Osteoblast (primary cell): ENCODE data around the gene LRRC45. TPM values are rescaled to one million over a fixed set of nuclear protein-coding genes. Genes with fewer than 3 reads are reported as not detected.

Experiments used
- DNase-seq: peaks from one replicate; pipeline ENCODE4 v3.0.0; 2011; ENCODE audit warnings: low spot score, mixed read lengths; ENCODE audit not compliant: insufficient read length; ENCODE audit errors: missing footprints
- H2AFZ ChIP-seq: 2 replicates; pipeline ENCODE4 v1.6.0; 2011; ENCODE audit warnings: mild to moderate bottlenecking, low read length
- H3K27ac ChIP-seq: 2 replicates; pipeline ENCODE4 v1.5.1; 2011; ENCODE audit warnings: mild to moderate bottlenecking, low read depth, low read length, moderate library complexity
- H3K27me3 ChIP-seq: 2 replicates; pipeline ENCODE4 v1.6.0; 2012; ENCODE audit warnings: mild to moderate bottlenecking, control low read depth, inconsistent platforms, low read length, moderate library complexity; ENCODE audit not compliant: insufficient read depth
- H3K36me3 ChIP-seq: 2 replicates; pipeline ENCODE4 v1.5.1; 2011; ENCODE audit warnings: mild to moderate bottlenecking, low read length, control low read depth, moderate library complexity; ENCODE audit not compliant: insufficient read depth
- H3K4me1 ChIP-seq: 2 replicates; pipeline ENCODE4 v1.5.1; 2011; ENCODE audit warnings: mild to moderate bottlenecking, low read length, control low read depth, moderate library complexity; ENCODE audit not compliant: insufficient read depth
- H3K4me2 ChIP-seq: 2 replicates; pipeline ENCODE4 v1.6.0; 2011; ENCODE audit warnings: mild to moderate bottlenecking, low read length; ENCODE audit not compliant: insufficient read depth
- H3K4me3 ChIP-seq: fragments of 200-600 bp; sonication (generic); 3 replicates; pipeline ENCODE4 v1.5.1; 2012; ENCODE audit warnings: mild to moderate bottlenecking, low read length, inconsistent platforms; ENCODE audit not compliant: insufficient read depth
- H3K79me2 ChIP-seq: 2 replicates; pipeline ENCODE4 v1.6.0; 2012; ENCODE audit warnings: mild to moderate bottlenecking, low read length, control low read depth, inconsistent platforms; ENCODE audit not compliant: insufficient read depth
- H3K9me3 ChIP-seq: 2 replicates; pipeline ENCODE4 v1.5.1; 2011; ENCODE audit warnings: low read depth, low read length, control low read depth
- H4K20me1 ChIP-seq: 2 replicates; pipeline ENCODE4 v1.6.0; 2012; ENCODE audit warnings: mild to moderate bottlenecking, low read length, control low read depth; ENCODE audit not compliant: insufficient read depth
- CTCF ChIP-seq: IDR thresholded peaks from 2 replicates; pipeline ENCODE4 v1.5.1; 2011; ENCODE audit warnings: mild to moderate bottlenecking, low read depth, low read length, moderate library complexity; ENCODE audit errors: extremely low read depth
- total RNA-seq: library from RNA; depleted of rRNA; stranded (reverse); fragments of >200 nt; gene quantifications from 2 replicates; pipeline ENCODE4 v1.2.3, GENCODE V29; 2012

Gene LRRC45
- total RNA-seq, 1 donor = 13.4 TPM

DNA sequence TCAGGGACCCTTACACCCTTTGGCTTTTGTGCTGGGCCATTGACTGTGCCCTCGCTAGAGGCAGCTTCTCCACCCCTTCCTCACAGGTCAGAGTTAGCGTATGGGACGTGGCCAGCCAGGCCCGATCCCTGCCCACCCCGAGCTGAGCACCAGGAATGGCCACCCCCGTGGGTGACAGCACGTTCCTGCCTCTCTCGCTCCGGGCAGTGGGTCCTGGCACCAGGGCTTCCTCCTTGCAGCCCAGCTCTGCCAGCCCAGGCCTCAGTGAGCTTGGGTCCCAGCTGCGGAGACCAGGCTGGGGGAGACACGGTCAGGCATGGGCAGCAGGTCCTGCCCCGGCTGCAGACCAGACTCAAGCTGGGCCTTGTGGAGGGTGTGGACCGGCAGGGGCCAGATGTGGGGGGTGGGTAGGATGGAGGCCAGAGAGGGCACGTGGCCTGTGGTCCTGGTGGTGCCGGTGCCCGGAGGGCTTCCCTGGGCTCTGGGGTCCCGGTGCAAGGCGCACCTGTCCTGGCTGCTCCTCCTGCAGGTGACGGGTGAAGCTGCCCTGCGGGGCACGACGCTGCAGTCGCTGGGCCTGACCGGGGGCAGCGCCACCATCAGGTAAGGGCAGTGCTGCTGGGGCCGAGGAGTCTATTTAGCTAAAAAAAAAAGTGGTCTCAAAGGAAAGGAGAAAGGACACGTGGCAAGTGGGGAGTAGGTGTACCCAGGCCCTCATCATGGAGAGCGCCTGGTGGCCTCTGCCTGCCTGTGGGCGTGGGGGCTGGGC, 27.5 kb upstream of the LRRC45 start:
- Histone ChIP-seq H3K4me1 (peaks cover 14% of the 10 kb centered on the region), H3K27me3 (no peaks in the 10 kb centered on the region), H4K20me1 (peaks cover 28% of the 10 kb centered on the region), H3K79me2 (peaks cover 19% of the 10 kb centered on the region), H2AFZ (no peak overlapping the region), H3K36me3 (peaks cover 8% of the 10 kb centered on the region), H3K4me2 (no peak overlapping the region), H3K4me3 (no peak overlapping the region), H3K9me3 (no peaks in the 10 kb centered on the region), H3K27ac (no peak overlapping the region)
- DNase-seq = no peak
- no peak for TF ChIP-seq CTCF

GRCh38 chr17:81996232-81996756, 26.8 kb upstream of the LRRC45 start:
- DNase-seq = no peak
- Histone ChIP-seq H3K36me3 (peaks cover 8% of the 10 kb centered on the region), H3K4me2 (no peak overlapping the region), H2AFZ (no peak overlapping the region), H3K4me1 (peaks cover 13% of the 10 kb centered on the region), H3K9me3 (no peaks in the 10 kb centered on the region), H3K27me3 (no peaks in the 10 kb centered on the region), H3K4me3 (no peak overlapping the region), H3K79me2 (peaks cover 19% of the 10 kb centered on the region), H4K20me1 (peaks cover 23% of the 10 kb centered on the region), H3K27ac (no peak overlapping the region)
- no peak for TF ChIP-seq CTCF

DNA sequence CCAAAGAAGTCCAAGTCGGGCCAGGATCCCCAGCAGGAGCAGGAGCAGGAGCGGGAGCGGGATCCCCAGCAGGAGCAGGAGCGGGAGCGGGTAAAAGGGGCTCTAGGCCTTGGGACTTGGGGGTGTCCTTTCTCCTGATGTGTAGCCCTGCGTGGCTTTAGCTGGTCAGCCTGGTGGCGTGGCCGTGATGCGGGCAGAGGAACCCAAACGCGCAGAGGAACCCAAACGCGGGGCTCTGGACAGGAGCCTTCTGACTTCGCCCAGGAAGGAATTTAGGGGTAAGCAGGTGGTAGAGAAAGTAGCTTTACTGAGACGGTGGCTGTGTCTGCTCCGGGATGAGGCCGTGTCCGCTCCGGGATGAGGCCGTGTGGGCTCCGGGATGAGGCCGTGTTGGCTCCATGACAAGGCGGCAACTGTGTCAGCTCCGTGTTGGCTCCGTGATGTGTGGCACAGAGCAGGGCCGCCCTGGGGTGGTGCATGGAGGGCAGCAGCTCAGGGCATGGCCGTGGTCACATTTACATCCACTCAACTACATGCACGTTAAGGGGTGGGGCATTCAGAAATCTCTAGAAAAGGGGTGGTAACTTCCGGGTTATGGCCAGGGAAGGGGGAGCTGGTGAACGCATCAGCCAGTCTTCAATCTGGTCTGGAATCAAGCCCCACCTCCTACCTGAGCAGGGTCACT, 26.2 kb upstream of the LRRC45 start:
- Histone ChIP-seq H2AFZ (no peak overlapping the region), H3K4me1 (peaks cover 7% of the 10 kb centered on the region), H3K4me3 (no peak overlapping the region), H3K79me2 (peaks cover 19% of the 10 kb centered on the region), H3K9me3 (no peaks in the 10 kb centered on the region), H3K4me2 (no peak overlapping the region), H4K20me1 (peaks cover 18% of the 10 kb centered on the region), H3K36me3 (peaks cover 8% of the 10 kb centered on the region), H3K27ac (no peak overlapping the region), H3K27me3 (no peaks in the 10 kb centered on the region)
- no peak for TF ChIP-seq CTCF
- no peak for DNase-seq

DNA sequence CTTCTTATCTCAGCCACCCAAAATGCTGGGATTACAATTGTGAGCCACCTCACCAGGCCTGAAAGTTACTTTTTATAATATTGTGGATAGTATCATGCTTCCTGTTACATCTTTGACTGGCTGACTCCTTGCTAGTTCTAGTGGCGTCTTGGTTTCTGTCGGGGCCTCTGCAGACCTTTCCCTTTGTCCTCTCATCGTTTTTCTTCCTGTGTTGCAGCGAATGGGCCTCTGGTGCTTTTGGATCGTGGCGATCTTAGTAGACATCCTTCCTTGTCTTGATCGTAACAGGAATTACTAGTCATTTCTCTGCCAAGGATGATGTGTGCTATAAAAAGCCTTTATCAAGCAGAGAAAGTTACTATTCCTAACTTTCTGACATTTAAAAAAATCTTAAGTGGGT, 24.9 kb upstream of the LRRC45 start:
- H2AFZ ChIP-seq = no peak overlapping the region
- peaks cover 10% of the 10 kb centered on the region for H3K79me2 ChIP-seq
- H3K4me2 ChIP-seq = no peak overlapping the region
- no peak overlapping the region for H3K4me3 ChIP-seq
- H3K4me1 ChIP-seq = peaks cover 6% of the 10 kb centered on the region
- DNase-seq = no peak
- peaks cover 8% of the 10 kb centered on the region for H3K36me3 ChIP-seq
- peaks cover 8% of the 10 kb centered on the region for H4K20me1 ChIP-seq
- no peak for TF ChIP-seq CTCF
- no peak overlapping the region for H3K27ac ChIP-seq
- no peaks in the 10 kb centered on the region for H3K9me3 ChIP-seq
- no peaks in the 10 kb centered on the region for H3K27me3 ChIP-seq
